Fibroblast of pulmonary artery (primary cell): ENCODE measurements around the gene DUS2.
A peak's percentile ranks its signal among the peaks of the same experiment; 100 is the strongest.

Experiments used
- DNase-seq: peaks from one replicate; pipeline ENCODE4 v3.0.0-alpha.2; 2010; ENCODE audit warnings: low read depth
- H3K4me3 ChIP-seq: replicated peaks from 2 replicates; pipeline ENCODE4 v1.5.1; 2011; ENCODE audit warnings: low read depth, mild to moderate bottlenecking, control low read depth, low read length, moderate library complexity
- TF ChIP-seq, protein P1 (sequence below): IDR thresholded peaks from 2 replicates; pipeline ENCODE4 v1.5.1; 2011; ENCODE audit warnings: mild to moderate bottlenecking, control low read depth, low read length, inconsistent platforms; ENCODE audit errors: missing control alignments

The DUS2 gene

GRCh38 chr16:68022728-68023537 lies at the start of gene DUS2, which contains the start of gene DDX28:
DUS2 (plus strand) TSS chr16:68023284; CDS start chr16:68038024, 14,740 bp downstream.
DDX28 (minus strand) TSS chr16:68023232; CDS start chr16:68023202, 30 bp downstream.
- TF ChIP-seq, protein P1, sequence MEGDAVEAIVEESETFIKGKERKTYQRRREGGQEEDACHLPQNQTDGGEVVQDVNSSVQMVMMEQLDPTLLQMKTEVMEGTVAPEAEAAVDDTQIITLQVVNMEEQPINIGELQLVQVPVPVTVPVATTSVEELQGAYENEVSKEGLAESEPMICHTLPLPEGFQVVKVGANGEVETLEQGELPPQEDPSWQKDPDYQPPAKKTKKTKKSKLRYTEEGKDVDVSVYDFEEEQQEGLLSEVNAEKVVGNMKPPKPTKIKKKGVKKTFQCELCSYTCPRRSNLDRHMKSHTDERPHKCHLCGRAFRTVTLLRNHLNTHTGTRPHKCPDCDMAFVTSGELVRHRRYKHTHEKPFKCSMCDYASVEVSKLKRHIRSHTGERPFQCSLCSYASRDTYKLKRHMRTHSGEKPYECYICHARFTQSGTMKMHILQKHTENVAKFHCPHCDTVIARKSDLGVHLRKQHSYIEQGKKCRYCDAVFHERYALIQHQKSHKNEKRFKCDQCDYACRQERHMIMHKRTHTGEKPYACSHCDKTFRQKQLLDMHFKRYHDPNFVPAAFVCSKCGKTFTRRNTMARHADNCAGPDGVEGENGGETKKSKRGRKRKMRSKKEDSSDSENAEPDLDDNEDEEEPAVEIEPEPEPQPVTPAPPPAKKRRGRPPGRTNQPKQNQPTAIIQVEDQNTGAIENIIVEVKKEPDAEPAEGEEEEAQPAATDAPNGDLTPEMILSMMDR, result no peak
- H3K4me3 ChIP-seq, result peak within 1 kb of the TSS; percentile 97

GRCh38 chr16:67975321-67976105 lies 47.6 kb upstream of the DUS2 start:
- TF ChIP-seq, protein P1, result no peak
- H3K4me3 ChIP-seq, result no peak overlapping the region
- DNase-seq, result no peak

More at GRCh38 chr16:68022728-68023537, at the start of gene DUS2, which contains the start of gene DDX28:
- peak; percentile 94 for DNase-seq

DNA sequence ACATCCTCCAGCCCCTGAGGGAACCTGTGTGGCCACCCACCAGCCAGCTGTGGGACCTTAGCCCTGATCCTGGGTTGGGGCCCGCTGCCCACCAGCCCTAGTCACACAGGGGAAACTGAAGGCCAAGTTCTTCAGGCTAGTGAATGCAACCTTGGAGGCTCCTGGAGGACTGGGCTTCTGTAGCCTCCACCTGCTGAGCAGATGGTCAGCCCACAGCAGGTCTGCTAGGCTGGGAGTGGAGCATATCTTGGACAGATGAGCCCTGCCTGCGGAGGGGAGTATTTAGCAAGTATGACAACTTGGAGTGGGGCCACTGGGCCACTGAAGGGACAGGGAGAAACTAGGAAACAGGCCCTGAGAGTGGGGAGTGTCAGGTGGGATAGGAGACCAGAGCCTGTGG lies 46.9 kb upstream of the DUS2 start:
- no peak overlapping the region for H3K4me3 ChIP-seq
- TF ChIP-seq, protein P1, result no peak
- no peak for DNase-seq

GRCh38 chr16:67977005-67977404 lies 46.1 kb upstream of the DUS2 start:
- no peak for DNase-seq
- H3K4me3 ChIP-seq, result no peak overlapping the region
- TF ChIP-seq, protein P1, result no peak

DNA sequence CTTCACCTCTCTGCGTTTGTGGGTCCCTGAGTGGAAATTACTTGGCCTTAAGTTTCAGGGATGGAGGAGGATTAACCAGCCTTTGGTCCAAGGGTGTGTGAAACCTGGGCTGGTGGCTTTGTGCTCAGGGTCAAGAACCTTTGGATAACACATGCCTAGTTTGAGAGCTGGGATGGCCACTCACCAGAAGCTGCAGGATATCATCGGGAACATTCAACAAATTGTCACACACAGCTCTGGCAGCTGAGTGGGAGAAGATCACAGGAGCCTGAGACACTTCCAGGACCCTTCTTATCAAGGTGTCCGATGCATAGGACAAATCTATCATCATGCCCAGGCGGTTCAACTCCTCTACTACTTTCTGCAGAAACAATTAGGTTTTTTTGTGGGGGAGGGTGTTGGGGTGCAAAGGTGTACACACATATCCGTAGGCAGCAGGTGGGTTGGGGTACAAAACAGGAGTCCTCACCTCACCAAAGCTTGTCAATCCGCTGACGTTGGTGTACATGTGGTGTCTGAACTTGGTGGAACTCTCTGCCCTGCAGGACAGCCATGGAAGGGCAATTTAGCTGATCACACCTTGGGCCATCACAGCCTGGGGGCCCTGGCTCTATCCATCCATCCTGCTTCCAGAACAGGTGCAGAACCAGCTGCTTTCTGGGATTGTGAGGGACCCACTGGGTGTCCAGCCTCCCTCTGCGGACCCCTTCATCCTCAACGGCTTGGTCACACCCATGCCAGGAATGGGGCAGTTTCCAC lies 45.4 kb upstream of the DUS2 start:
- DNase-seq, result no peak
- no peak overlapping the region for H3K4me3 ChIP-seq
- TF ChIP-seq, protein P1, result no peak

- no peak within 1 kb of the TSS for H3K4me3 ChIP-seq
- no peak for DNase-seq
- TF ChIP-seq, protein P1, result peak; percentile 33
These were observed 43.0 kb upstream of the DUS2 start, which contains the start of gene DPEP3 for GRCh38 chr16:67979955-67980678. DPEP3 (minus strand) TSS chr16:67980499; CDS start chr16:67980380, 119 bp downstream.
